GM23338 (cell line): ENCODE data around the gene SMIM28. TPM values are rescaled to one million over a fixed set of nuclear protein-coding genes. Genes with fewer than 3 reads are reported as not detected.

Source experiments
- ATAC-seq: fragments of 200-7000 bp; cut with Tn5 transposase; 3 replicates; pipeline ENCODE4 v1.9.1; 2020
- DNase-seq: peaks from one replicate; pipeline ENCODE4 v3.0.0-alpha.2; 2015; ENCODE audit warnings: low spot score
- H2AFZ ChIP-seq: fragments of 200-600 bp; sonication (generic); 2 replicates; pipeline ENCODE4 v1.8.0; 2016; ENCODE audit warnings: antibody characterized with exemption, mild to moderate bottlenecking, moderate library complexity
- H3F3A ChIP-seq: fragments of 200-600 bp; sonication (generic); replicated peaks from 2 replicates; pipeline ENCODE4 v1.8.0; 2017; ENCODE audit warnings: antibody characterized with exemption, mixed run types, low read depth
- H3K27ac ChIP-seq: fragments of 200-600 bp; sonication (generic); 2 replicates; pipeline ENCODE4 v1.6.1; 2016; ENCODE audit warnings: low read depth
- H3K27me3 ChIP-seq: fragments of 200-600 bp; sonication (generic); 2 replicates; pipeline ENCODE4 v1.8.0; 2016; ENCODE audit warnings: mild to moderate bottlenecking, mixed run types, moderate library complexity; ENCODE audit not compliant: insufficient read depth
- H3K36me3 ChIP-seq: fragments of 200-600 bp; sonication (generic); 2 replicates; pipeline ENCODE4 v1.8.0; 2016; ENCODE audit warnings: mild to moderate bottlenecking; ENCODE audit not compliant: insufficient read depth
- H3K4me1 ChIP-seq: fragments of 200-600 bp; sonication (generic); 2 replicates; pipeline ENCODE4 v1.8.0; 2016; ENCODE audit warnings: mild to moderate bottlenecking, moderate library complexity; ENCODE audit not compliant: insufficient read depth
- H3K4me2 ChIP-seq: fragments of 200-600 bp; sonication (generic); 2 replicates; pipeline ENCODE4 v1.7.1; 2017; ENCODE audit warnings: mixed run types
- H3K4me3 ChIP-seq: fragments of 200-600 bp; sonication (generic); 2 replicates; pipeline ENCODE4 v1.6.1; 2016; ENCODE audit warnings: mixed run types
- H3K79me2 ChIP-seq: fragments of 200-600 bp; sonication (generic); replicated peaks from 2 replicates; pipeline ENCODE4 v1.8.0; 2017; ENCODE audit warnings: mild to moderate bottlenecking; ENCODE audit not compliant: insufficient read depth
- H3K9me2 ChIP-seq: fragments of 200-600 bp; sonication (generic); 2 replicates; pipeline ENCODE4 v1.8.0; 2017; ENCODE audit not compliant: insufficient read depth
- H4K20me1 ChIP-seq: fragments of 200-600 bp; sonication (generic); replicated peaks from 2 replicates; pipeline ENCODE4 v1.8.0; 2017; ENCODE audit warnings: mild to moderate bottlenecking; ENCODE audit not compliant: insufficient read depth
- H3K27ac Mint-ChIP-seq: 2 replicates; pipeline ENCODE4 v1.8.0; 2020; ENCODE audit warnings: inconsistent platforms, mild to moderate bottlenecking, moderate library complexity, mixed read lengths
- H3K27me3 Mint-ChIP-seq: 3 replicates; pipeline ENCODE4 v1.8.0; 2022; ENCODE audit warnings: low read depth, mild to moderate bottlenecking, moderate library complexity, mixed read lengths, inconsistent platforms; ENCODE audit not compliant: insufficient read depth, poor library complexity
- H3K36me3 Mint-ChIP-seq: 3 replicates; pipeline ENCODE4 v1.8.0; 2021; ENCODE audit warnings: low read depth, mild to moderate bottlenecking, inconsistent platforms, moderate library complexity, mixed read lengths
- H3K4me1 Mint-ChIP-seq: 3 replicates; pipeline ENCODE4 v1.8.0; 2020; ENCODE audit warnings: mild to moderate bottlenecking, inconsistent platforms, mixed read lengths
- H3K4me3 Mint-ChIP-seq: 3 replicates; pipeline ENCODE4 v1.8.0; 2021; ENCODE audit warnings: moderate library complexity, mild to moderate bottlenecking, inconsistent platforms, mixed read lengths
- H3K9me3 Mint-ChIP-seq: 3 replicates; pipeline ENCODE4 v1.8.0; 2020; ENCODE audit warnings: moderate library complexity, mild to moderate bottlenecking, inconsistent platforms, mixed read lengths
- CREB1 ChIP-seq: fragments of 250-450 bp; sonication (Bioruptor Pico); IDR thresholded peaks from 2 replicates; pipeline ENCODE4 v1.5.0; 2020; ENCODE audit warnings: low read depth, mild to moderate bottlenecking, moderate library complexity
- ETS1 ChIP-seq: IDR thresholded peaks from 2 replicates; pipeline ENCODE4 v1.6.1; 2016; ENCODE audit warnings: antibody characterized with exemption
- EZH2 ChIP-seq: fragments of 200-600 bp; sonication (generic); IDR thresholded peaks from one replicate; pipeline ENCODE4 v1.8.0; 2017; ENCODE audit warnings: antibody characterized with exemption, mild to moderate bottlenecking, low read depth; ENCODE audit not compliant: unreplicated experiment
- NANOG ChIP-seq: IDR thresholded peaks from 2 replicates; pipeline ENCODE4 v1.6.1; 2016; ENCODE audit warnings: antibody characterized with exemption, borderline replicate concordance
- POLR2AphosphoS5 ChIP-seq: IDR thresholded peaks from 2 replicates; pipeline ENCODE4 v1.6.1; 2016; ENCODE audit warnings: antibody characterized with exemption, low read depth
- STAT1 ChIP-seq: IDR thresholded peaks from one replicate; pipeline ENCODE4 v1.6.1; 2016; ENCODE audit warnings: antibody characterized with exemption; ENCODE audit not compliant: unreplicated experiment
- ZNF331 ChIP-seq: fragments of 250-450 bp; sonication (Bioruptor Pico); IDR thresholded peaks from 2 replicates; pipeline ENCODE4 v1.5.0; 2020; ENCODE audit warnings: low read depth, mild to moderate bottlenecking, moderate library complexity
- polyA plus RNA-seq: library from polyadenylated mRNA; unstranded; fragments of >200 nt; fragmentation: Nextera tagmentation; extraction: Ambion mirVana; gene quantifications from 2 replicates; pipeline ENCODE4 v1.2.1, GENCODE V29; 2016
- total RNA-seq: library from RNA; depleted of rRNA; stranded (reverse); fragments of >200 nt; shearing (Covaris generic); gene quantifications from 2 replicates; pipeline ENCODE4 v1.2.3, GENCODE V29; 2014
- TF ChIP-seq, protein P1 (sequence below), 2 experiments: fragments of 200-600 bp in 1 of 2; sonication (generic) in 1 of 2; conservative IDR thresholded peaks; 2 replicates each; pipeline versions ENCODE4 v1.5.1 to v1.6.1; 2016 to 2017; ENCODE audit warnings: antibody characterized with exemption in 2 of 2, low read depth in 2 of 2, mild to moderate bottlenecking in 2 of 2, moderate library complexity in 1 of 2
- TF ChIP-seq, protein P2 (sequence below): IDR thresholded peaks from one replicate; pipeline ENCODE4 v1.6.1; 2018; ENCODE audit warnings: antibody characterized with exemption; ENCODE audit not compliant: unreplicated experiment

The SMIM28 gene
- total and polyA plus RNA-seq, 2 experiments from 2014 or later = not detected

DNA sequence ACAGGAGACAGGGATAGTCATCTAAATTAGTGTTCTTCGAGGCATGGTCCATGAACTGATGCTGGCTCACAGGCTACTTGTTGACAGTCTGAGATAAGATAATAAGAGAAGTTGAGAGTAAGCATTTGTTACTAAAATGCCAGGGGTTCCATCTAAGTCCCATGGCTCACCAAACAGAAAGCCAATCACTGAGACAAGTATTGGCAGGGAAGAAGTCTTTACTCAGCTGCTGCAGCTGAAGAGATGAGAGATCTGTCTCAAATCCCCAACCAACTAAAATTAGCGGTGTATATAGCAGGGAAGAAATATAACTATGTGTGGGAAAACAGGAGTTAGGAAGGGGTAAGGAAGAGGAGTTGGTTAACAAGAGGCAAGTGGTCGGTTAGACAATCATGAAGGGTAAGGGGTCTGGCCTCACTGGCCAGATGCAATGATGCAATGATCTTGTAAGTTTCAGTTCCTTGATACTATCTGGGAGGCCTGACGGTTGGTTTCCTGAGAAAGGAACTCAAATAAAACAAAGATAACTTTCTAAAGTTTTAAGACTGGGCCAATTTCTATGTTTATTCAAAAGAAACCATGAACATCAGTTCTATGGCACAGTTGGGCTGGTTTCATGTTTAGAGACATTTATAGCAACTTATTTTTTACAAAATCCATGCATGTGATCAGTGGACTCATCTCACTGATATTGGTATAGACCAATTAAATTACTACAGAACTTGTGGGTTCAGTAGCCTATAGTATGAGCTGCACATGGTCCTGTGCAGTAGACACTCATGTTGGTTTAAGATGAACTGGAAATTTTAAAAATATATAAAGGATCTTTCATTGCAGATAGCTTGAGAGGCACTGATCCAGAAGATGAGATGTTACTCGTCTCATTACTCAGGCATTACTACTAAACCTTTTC is 16.4 kb downstream of the SMIM28 start:
- no peaks in the 10 kb centered on the region for H3K36me3 ChIP-seq
- H2AFZ ChIP-seq = peak overlapping the region; percentile 70
- TF ChIP-seq EZH2 (no peak), NANOG (no peak), ETS1 (no peak), STAT1 (no peak), CREB1 (no peak), ZNF331 (no peak), POLR2AphosphoS5 (no peak)
- TF ChIP-seq, protein P1, sequence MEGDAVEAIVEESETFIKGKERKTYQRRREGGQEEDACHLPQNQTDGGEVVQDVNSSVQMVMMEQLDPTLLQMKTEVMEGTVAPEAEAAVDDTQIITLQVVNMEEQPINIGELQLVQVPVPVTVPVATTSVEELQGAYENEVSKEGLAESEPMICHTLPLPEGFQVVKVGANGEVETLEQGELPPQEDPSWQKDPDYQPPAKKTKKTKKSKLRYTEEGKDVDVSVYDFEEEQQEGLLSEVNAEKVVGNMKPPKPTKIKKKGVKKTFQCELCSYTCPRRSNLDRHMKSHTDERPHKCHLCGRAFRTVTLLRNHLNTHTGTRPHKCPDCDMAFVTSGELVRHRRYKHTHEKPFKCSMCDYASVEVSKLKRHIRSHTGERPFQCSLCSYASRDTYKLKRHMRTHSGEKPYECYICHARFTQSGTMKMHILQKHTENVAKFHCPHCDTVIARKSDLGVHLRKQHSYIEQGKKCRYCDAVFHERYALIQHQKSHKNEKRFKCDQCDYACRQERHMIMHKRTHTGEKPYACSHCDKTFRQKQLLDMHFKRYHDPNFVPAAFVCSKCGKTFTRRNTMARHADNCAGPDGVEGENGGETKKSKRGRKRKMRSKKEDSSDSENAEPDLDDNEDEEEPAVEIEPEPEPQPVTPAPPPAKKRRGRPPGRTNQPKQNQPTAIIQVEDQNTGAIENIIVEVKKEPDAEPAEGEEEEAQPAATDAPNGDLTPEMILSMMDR (conservative IDR thresholded peaks at IDR 0.05; ENCODE audit: low read depth in 2 of 2) = no peak
- TF ChIP-seq, protein P2, sequence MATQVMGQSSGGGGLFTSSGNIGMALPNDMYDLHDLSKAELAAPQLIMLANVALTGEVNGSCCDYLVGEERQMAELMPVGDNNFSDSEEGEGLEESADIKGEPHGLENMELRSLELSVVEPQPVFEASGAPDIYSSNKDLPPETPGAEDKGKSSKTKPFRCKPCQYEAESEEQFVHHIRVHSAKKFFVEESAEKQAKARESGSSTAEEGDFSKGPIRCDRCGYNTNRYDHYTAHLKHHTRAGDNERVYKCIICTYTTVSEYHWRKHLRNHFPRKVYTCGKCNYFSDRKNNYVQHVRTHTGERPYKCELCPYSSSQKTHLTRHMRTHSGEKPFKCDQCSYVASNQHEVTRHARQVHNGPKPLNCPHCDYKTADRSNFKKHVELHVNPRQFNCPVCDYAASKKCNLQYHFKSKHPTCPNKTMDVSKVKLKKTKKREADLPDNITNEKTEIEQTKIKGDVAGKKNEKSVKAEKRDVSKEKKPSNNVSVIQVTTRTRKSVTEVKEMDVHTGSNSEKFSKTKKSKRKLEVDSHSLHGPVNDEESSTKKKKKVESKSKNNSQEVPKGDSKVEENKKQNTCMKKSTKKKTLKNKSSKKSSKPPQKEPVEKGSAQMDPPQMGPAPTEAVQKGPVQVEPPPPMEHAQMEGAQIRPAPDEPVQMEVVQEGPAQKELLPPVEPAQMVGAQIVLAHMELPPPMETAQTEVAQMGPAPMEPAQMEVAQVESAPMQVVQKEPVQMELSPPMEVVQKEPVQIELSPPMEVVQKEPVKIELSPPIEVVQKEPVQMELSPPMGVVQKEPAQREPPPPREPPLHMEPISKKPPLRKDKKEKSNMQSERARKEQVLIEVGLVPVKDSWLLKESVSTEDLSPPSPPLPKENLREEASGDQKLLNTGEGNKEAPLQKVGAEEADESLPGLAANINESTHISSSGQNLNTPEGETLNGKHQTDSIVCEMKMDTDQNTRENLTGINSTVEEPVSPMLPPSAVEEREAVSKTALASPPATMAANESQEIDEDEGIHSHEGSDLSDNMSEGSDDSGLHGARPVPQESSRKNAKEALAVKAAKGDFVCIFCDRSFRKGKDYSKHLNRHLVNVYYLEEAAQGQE = no peak
- H3K27me3 Mint-ChIP-seq = no peaks in the 10 kb centered on the region
- no peak overlapping the region for H3K4me3 Mint-ChIP-seq
- H3K4me1 ChIP-seq = peaks cover 4% of the 10 kb centered on the region
- no peak for ATAC-seq
- no peaks in the 10 kb centered on the region for H3F3A ChIP-seq
- H3K36me3 Mint-ChIP-seq = no peaks in the 10 kb centered on the region
- no peak overlapping the region for H3K4me2 ChIP-seq
- no peak overlapping the region for H3K27ac Mint-ChIP-seq
- no peak overlapping the region for H3K4me3 ChIP-seq
- no peak for DNase-seq
- H3K79me2 ChIP-seq = no peaks in the 10 kb centered on the region
- H3K27me3 ChIP-seq = no peaks in the 10 kb centered on the region
- H3K27ac ChIP-seq = no peak overlapping the region
- H3K4me1 Mint-ChIP-seq = peaks cover 4% of the 10 kb centered on the region
- H4K20me1 ChIP-seq = no peaks in the 10 kb centered on the region
- H3K9me2 ChIP-seq = no peaks in the 10 kb centered on the region; the same call in 1 of the 2 replicates
- H3K9me3 Mint-ChIP-seq = no peaks in the 10 kb centered on the region
